Ovary (tissue), 9 donors: ENCODE data around the gene HNRNPC. TPM values are rescaled to one million over a fixed set of nuclear protein-coding genes. Genes with fewer than 3 reads are reported as not detected.

Experiments
- DNase-seq, 5 donors: peaks; one replicate each; pipeline ENCODE4 v3.0.0-alpha.2; 2019 to 2020
- H3K27ac ChIP-seq, 2 donors: fragments of 200-600 bp; one replicate each; pipeline versions ENCODE4 v1.5.1 to v1.8.0; 2019 to 2022
- H3K27me3 ChIP-seq: fragments of 200-600 bp; one replicate; pipeline ENCODE4 v1.8.0; 2022
- H3K36me3 ChIP-seq: fragments of 200-600 bp; sonication (generic); one replicate; pipeline ENCODE4 v1.5.1; 2019
- H3K4me1 ChIP-seq: one replicate; pipeline ENCODE4 v1.8.1; 2013; ENCODE audit warnings: mild to moderate bottlenecking, moderate library complexity; ENCODE audit not compliant: insufficient read depth
- H3K4me3 ChIP-seq: fragments of 200-600 bp; sonication (generic); one replicate; pipeline ENCODE4 v1.5.1; 2017
- H3K9me3 ChIP-seq, 2 donors: fragments of 200-600 bp in 1 of 2; sonication (generic) in 1 of 2; one replicate each; pipeline versions ENCODE4 v1.5.1 to v1.8.1; 2013 to 2019; ENCODE audit warnings: mild to moderate bottlenecking in 1 of 2, moderate library complexity in 1 of 2
- CTCF ChIP-seq, 3 donors: fragments of 450-650 bp in 2 of 3; fragments of 200-600 bp in 1 of 3; IDR thresholded peaks; one replicate each; pipeline versions ENCODE4 v1.5.1 to v1.8.0; 2016 to 2022; ENCODE audit warnings: antibody characterized with exemption in 3 of 3, mild to moderate bottlenecking in 1 of 3
- EP300 ChIP-seq: sonication (generic); formaldehyde crosslinking; IDR thresholded peaks from one replicate; pipeline ENCODE4 v1.6.1; 2017; ENCODE audit warnings: antibody characterized with exemption
- POLR2A ChIP-seq: fragments of 450-650 bp; IDR thresholded peaks from one replicate; pipeline ENCODE4 v1.6.1; 2017; ENCODE audit warnings: antibody characterized with exemption, mild to moderate bottlenecking, moderate library complexity
- WGBS, 3 donors: extraction: QIAGEN DNeasy Blood & Tissue Kit in 1 of 3; methylation state at CpG; one replicate each; pipeline versions ENCODE4 v1.1.5 to v1.1.7; 2013 to 2017; 5-methylcytosine and 5-hydroxymethylcytosine counted together
- intact Hi-C, 4 donors: fragments of 100-400 bp; cut with DNase I; formaldehyde crosslinking; loops; one replicate each; pipeline versions ENCODE4 v1.11.0 to v1.15.1; 2022 to 2023
- polyA plus RNA-seq, 2 donors: library from polyadenylated mRNA; stranded (reverse); fragments of 200-250 nt in 1 of 2; fragments of 350-450 nt in 1 of 2; fragmentation: Illumina TruSeq in 1 of 2; extraction: RNeasy Lipid Tissue Mini Kit (QIAGEN cat#74804) in 1 of 2; gene quantifications; one replicate each; pipeline ENCODE4 v1.2.3, GENCODE V29; 2013 to 2014
- total RNA-seq, 7 donors: library from RNA; depleted of rRNA in 2 of 7; stranded (reverse); fragments of >200 nt in 2 of 7; fragmentation: NEBNext Ultra II Directional in 3 of 7; extraction: Animal tissue kit (Norgen Biotek cat#: 25700) in 3 of 7; gene quantifications; one replicate each; pipeline versions ENCODE4 v1.1.0 to v1.2.4, GENCODE V29; 2016 to 2023
- donor health status: DM: no; HTN: no; CAD: no; lungs with moderate emphysema.
- donor health status: DM: no; HTN: no; CAD: no.
- donor health status: Bipolar disorder and iron deficiency.
- donor health status: DM: yes; HTN: yes; CAD: no.
- donor health status: DM: no; HTN: no; CAD: no.
- donor health status: DM: yes; HTN: yes; CAD: no.

Gene HNRNPC
- total and polyA plus RNA-seq, 9 donors: 427 to 913 (median 526) TPM

GRCh38 chr14:21194597-21194996 lies 74.6 kb downstream of the HNRNPC start:
- no peak for DNase-seq
- TF ChIP-seq EP300 (no peak), POLR2A (no peak), CTCF (IDR thresholded peaks at IDR 0.05) (no peak)
- intact Hi-C loops: no loop called here
- H3K36me3 ChIP-seq: no peaks in the 10 kb centered on the region
- no peak overlapping the region for H3K4me3 ChIP-seq
- no peaks in the 10 kb centered on the region for H3K9me3 ChIP-seq
- H3K4me1 ChIP-seq: peaks cover 4% of the 10 kb centered on the region
- H3K27ac ChIP-seq: no peak overlapping the region
- H3K27me3 ChIP-seq: no peaks in the 10 kb centered on the region

GRCh38 chr14:21192875-21193535 lies 76.2 kb downstream of the HNRNPC start:
- intact Hi-C loops: no loop called here
- TF ChIP-seq EP300 (no peak), CTCF (IDR thresholded peaks at IDR 0.05) (no peak), POLR2A (no peak)
- Histone ChIP-seq H3K9me3 (no peaks in the 10 kb centered on the region), H3K4me1 (peaks cover 4% of the 10 kb centered on the region), H3K27me3 (no peaks in the 10 kb centered on the region), H3K36me3 (no peaks in the 10 kb centered on the region), H3K27ac (no peak overlapping the region), H3K4me3 (no peak overlapping the region)
- DNase-seq: no peak
- WGBS, 3 donors: 86 to 91% (median 86%) methylated on average over 7 of the region's 7 CpGs

DNA sequence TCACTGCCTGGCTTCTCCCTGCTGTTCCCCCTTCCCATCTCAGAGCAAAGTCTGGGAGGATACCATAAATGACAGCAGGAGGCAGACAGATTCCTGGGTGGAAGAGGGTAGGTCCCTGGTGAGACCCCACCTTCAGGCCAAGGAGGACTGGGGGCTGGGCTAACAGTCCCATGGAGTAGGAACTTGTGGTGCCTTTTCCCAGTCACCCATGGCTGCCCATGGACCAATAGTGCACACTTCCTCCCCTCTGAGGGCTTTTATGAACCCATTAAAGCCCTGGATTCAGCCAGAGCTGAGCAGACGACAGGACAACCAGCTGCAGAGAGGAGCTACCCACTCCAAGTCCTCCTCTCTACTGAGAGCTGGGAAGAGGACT lies 76.8 kb downstream of the HNRNPC start:
- Histone ChIP-seq H3K36me3 (no peaks in the 10 kb centered on the region), H3K27me3 (no peaks in the 10 kb centered on the region), H3K4me1 (peaks cover 4% of the 10 kb centered on the region), H3K4me3 (peak overlapping the region; percentile 4), H3K27ac (no peak overlapping the region), H3K9me3 (no peaks in the 10 kb centered on the region)
- intact Hi-C loops: no loop called here
- TF ChIP-seq EP300 (no peak), CTCF (IDR thresholded peaks at IDR 0.05) (no peak), POLR2A (no peak)
- 7 to 16% (median 12%) methylated on average over 1 of the region's 1 CpG for WGBS, 3 donors
- no peak for DNase-seq

DNA sequence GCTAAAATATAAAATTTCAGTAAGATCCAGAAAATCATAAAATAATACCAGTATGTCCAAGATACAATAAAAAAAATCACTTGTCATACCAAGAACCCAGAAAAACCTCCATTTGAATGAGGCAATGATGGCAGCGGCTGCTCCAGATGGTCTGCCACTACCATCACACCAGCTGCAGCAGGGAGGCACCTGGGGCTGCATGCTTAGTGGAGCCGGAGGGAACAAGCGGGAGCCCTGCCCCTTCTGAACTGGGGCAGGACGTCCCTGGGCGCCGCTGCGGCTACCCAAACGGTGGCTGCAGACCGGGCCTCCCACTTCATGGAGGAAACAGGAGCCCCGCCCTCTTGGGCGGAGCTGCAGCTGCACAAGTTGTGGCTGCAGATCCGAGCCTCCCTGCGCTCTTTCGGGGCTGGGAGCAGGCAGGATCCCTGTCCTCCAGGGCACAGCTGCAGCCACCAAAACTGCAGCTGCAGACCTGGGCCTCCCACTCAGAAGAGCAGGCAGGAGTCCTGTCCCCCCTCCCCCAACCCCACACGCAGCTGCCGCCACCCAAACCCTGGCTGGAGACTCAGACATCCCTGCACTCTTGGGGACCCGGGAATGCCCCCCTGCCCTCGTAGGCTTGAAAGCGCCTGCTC lies 77.3 kb downstream of the HNRNPC start:
- TF ChIP-seq POLR2A (no peak), CTCF (IDR thresholded peaks at IDR 0.05) (no peak), EP300 (no peak)
- Histone ChIP-seq H3K36me3 (no peaks in the 10 kb centered on the region), H3K27me3 (no peaks in the 10 kb centered on the region), H3K4me3 (peak overlapping the region; percentile 4), H3K9me3 (no peaks in the 10 kb centered on the region), H3K27ac (no peak overlapping the region), H3K4me1 (peaks cover 4% of the 10 kb centered on the region)
- intact Hi-C loops: no loop called here
- WGBS, 3 donors: 7 to 10% (median 9%) methylated on average over 17 to 19 of the region's 19 CpGs
- peak; percentile 25 to 63 (median 44) for DNase-seq
